ENCODE results near the gene UBXN6.

The UBXN6 gene

GRCh38 chr19:4437103-4437502 is 20.5 kb downstream of the UBXN6 start:
- no peak for DNase-seq

GRCh38 chr19:4436231-4436630 is 21.4 kb downstream of the UBXN6 start:
- DNase-seq = no peak

GRCh38 chr19:4434391-4434790 is 23.2 kb downstream of the UBXN6 start:
- no peak for DNase-seq

GRCh38 chr19:4432918-4433506 is 24.6 kb downstream of the UBXN6 start:
- DNase-seq = no peak

GRCh38 chr19:4431808-4432674 is 25.6 kb downstream of the UBXN6 start:
- DNase-seq = no peak

GRCh38 chr19:4431296-4431695 is 26.3 kb downstream of the UBXN6 start:
- no peak for DNase-seq

GRCh38 chr19:4430760-4431159 is 26.8 kb downstream of the UBXN6 start:
- no peak for DNase-seq

GRCh38 chr19:4429771-4430171 is 27.8 kb downstream of the UBXN6 start:
- DNase-seq = no peak

- no peak for DNase-seq
Observed at GRCh38 chr19:4429256-4429655, 28.3 kb downstream of the UBXN6 start.

- no peak for DNase-seq
Observed at GRCh38 chr19:4428326-4428975, 29.1 kb downstream of the UBXN6 start.

- DNase-seq = no peak
Observed at GRCh38 chr19:4425537-4425936, 32.1 kb downstream of the UBXN6 start.

GRCh38 chr19:4423416-4424126 is 34.0 kb downstream of the UBXN6 start:
- no peak for DNase-seq

- no peak for DNase-seq
Observed at GRCh38 chr19:4416268-4416667, 41.3 kb downstream of the UBXN6 start.

- no peak for DNase-seq
Observed at GRCh38 chr19:4415352-4415751, 42.2 kb downstream of the UBXN6 start.

- DNase-seq = no peak
Observed at GRCh38 chr19:4414800-4415321, 42.7 kb downstream of the UBXN6 start.

GRCh38 chr19:4414144-4414799 is 43.3 kb downstream of the UBXN6 start:
- DNase-seq = no peak

- DNase-seq = no peak
Observed at GRCh38 chr19:4413588-4413987, 44.0 kb downstream of the UBXN6 start.

GRCh38 chr19:4409123-4409933 is 48.3 kb downstream of the UBXN6 start:
- DNase-seq = no peak

- no peak for DNase-seq
Observed at GRCh38 chr19:4406626-4407025, 51.0 kb downstream of the UBXN6 start.

- DNase-seq = no peak
Observed at GRCh38 chr19:4405977-4406376, 51.6 kb downstream of the UBXN6 start.

- no peak for DNase-seq
Observed at GRCh38 chr19:4403005-4403761, 54.4 kb downstream of the UBXN6 start.

Data from T-helper 1 cell (primary cell).